Kidney (tissue), 14 donors: Measurements from ENCODE around the gene MORC3. TPM values are rescaled to one million over a fixed set of nuclear protein-coding genes. Genes with fewer than 3 reads are reported as not detected.
A peak's percentile ranks its signal among the peaks of the same experiment; 100 is the strongest.
"Not testable (repeated sequence)": the region's sequence is repeated elsewhere in the genome, so short reads cannot be mapped to it uniquely, and the experiment has no call there.

Experiments used
- DNase-seq, 5 donors: peaks; one replicate each; pipeline ENCODE4 v3.0.0-alpha.2; 2013 to 2020
- FAIRE-seq: peaks from 2 replicates; lab custom pipeline; 2012; peaks lifted over from hg19 to GRCh38; lab: Jason Lieb, UNC
- H3K27ac ChIP-seq, 2 donors: one replicate each; pipeline ENCODE4 v1.7.0; 2013; ENCODE audit warnings: low read depth in 2 of 2, low read length in 2 of 2, inconsistent platforms in 1 of 2
- H3K27me3 ChIP-seq: one replicate; pipeline ENCODE4 v1.7.1; 2013; ENCODE audit warnings: low read length, inconsistent platforms; ENCODE audit not compliant: control insufficient read depth, insufficient read depth
- H3K36me3 ChIP-seq, 3 donors: one replicate each; pipeline versions ENCODE4 v1.7.0 to v1.7.1; 2013; ENCODE audit warnings: low read length in 3 of 3, control low read depth in 1 of 3, inconsistent platforms in 1 of 3; ENCODE audit not compliant: insufficient read depth in 3 of 3, control insufficient read depth in 2 of 3
- H3K4me1 ChIP-seq, 3 donors: one replicate each; pipeline versions ENCODE4 v1.7.0 to v1.7.1; 2013; ENCODE audit warnings: low read length in 3 of 3, inconsistent platforms in 1 of 3, low read depth in 1 of 3; ENCODE audit not compliant: control insufficient read depth in 2 of 3, insufficient read depth in 2 of 3
- H3K4me3 ChIP-seq, 3 donors: one replicate each; pipeline versions ENCODE4 v1.7.0 to v1.8.1; 2013; ENCODE audit warnings: low read length in 3 of 3, control low read depth in 1 of 3, inconsistent platforms in 1 of 3
- H3K9ac ChIP-seq, 3 donors: one replicate each; pipeline versions ENCODE4 v1.7.0 to v1.7.1; 2013; ENCODE audit warnings: low read length in 3 of 3, control low read depth in 1 of 3, inconsistent platforms in 1 of 3
- H3K9me3 ChIP-seq, 3 donors: one replicate each; pipeline versions ENCODE4 v1.7.0 to v1.7.1; 2013; ENCODE audit warnings: low read length in 3 of 3, control low read depth in 1 of 3, inconsistent platforms in 1 of 3; ENCODE audit not compliant: control insufficient read depth in 2 of 3, insufficient read depth in 1 of 3
- CTCF ChIP-seq: IDR thresholded peaks from 3 replicates; pipeline ENCODE4 v1.5.1; 2012; ENCODE audit warnings: mild to moderate bottlenecking, moderate library complexity, borderline replicate concordance; ENCODE audit not compliant: insufficient read depth; ENCODE audit errors: extremely low read depth
- intact Hi-C: fragments of 100-400 bp; cut with DNase I; formaldehyde crosslinking; loops from one replicate; pipeline ENCODE4 v1.11.1; 2022
- polyA plus RNA-seq: library from polyadenylated mRNA; stranded (reverse); fragments of 350-450 nt; fragmentation: Illumina TruSeq; extraction: RNeasy Lipid Tissue Mini Kit (QIAGEN cat#74804); gene quantifications from one replicate; pipeline ENCODE4 v1.2.3, GENCODE V29; 2014; ENCODE audit warnings: low read depth, low replicate concordance; ENCODE audit not compliant: insufficient read depth
- total RNA-seq: library from RNA; stranded (reverse); fragmentation: NEBNext Ultra II Directional; extraction: Animal tissue kit (Norgen Biotek cat#: 25700); gene quantifications from one replicate; pipeline ENCODE4 v1.2.1, GENCODE V29; 2021
- donor health status: control.
- donor health status: control.
- donor health status: control.
- donor health status: control.
- donor health status: control.
- donor health status: DM: yes; HTN: yes; CAD: no.
- donor health status: Normal renal cell carcinoma (clear cell type).

MORC3 gene
- total and polyA plus RNA-seq, 2 donors from 2014 or later: 6.6 to 32.4 TPM

GRCh38 chr21:36379251-36379650 is 59.3 kb downstream of the MORC3 start:
- intact Hi-C loops: no loop called here
- H3K27me3 ChIP-seq: no peaks in the 10 kb centered on the region
- FAIRE-seq: no peak
- no peaks in the 10 kb centered on the region for H3K9me3 ChIP-seq
- no peak for TF ChIP-seq CTCF
- H3K9ac ChIP-seq: no peak overlapping the region
- peaks cover 0 to 2% (median 0%) of the 10 kb centered on the region in 3 donors for H3K4me1 ChIP-seq
- no peak overlapping the region for H3K27ac ChIP-seq
- no peak overlapping the region for H3K4me3 ChIP-seq
- H3K36me3 ChIP-seq: peaks cover 0 to 4% (median 2%) of the 10 kb centered on the region in 3 donors
- peak in 1 of 5 donors; percentile 30 for DNase-seq

DNA sequence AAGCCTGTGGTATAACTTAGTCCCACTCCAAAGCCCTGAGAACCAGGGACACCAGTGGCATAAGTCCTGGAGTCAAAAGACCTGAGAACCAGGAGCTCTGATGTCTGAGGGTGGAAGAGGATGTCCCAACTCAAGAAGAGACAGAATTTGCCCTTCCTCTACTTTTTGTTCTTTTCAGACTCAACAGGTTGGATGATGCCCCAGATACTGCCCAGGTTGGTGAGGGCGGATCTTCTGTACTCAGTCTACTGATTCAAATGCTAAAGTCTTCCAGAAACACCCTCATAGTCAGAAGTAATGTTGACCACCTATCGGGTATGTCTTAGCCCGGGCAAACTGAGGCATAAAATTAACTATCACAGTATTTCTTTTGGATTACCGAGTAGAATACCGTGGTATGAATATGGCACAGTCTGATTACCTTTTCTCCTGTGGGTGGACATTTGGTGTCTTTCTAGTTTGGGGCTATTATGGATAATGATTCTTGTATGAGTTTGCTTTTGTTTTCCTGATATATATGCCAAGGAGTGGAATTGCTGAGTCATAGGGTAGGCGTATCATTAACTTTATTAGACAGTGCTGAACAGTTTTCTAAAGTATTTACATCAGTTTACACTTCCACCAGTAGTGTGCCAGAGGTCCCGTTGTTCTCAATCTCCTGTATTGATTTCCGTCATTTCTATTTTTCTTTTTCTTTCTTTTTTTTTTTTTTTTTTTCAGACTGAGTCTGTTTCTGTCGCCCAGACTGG is 62.0 kb downstream of the MORC3 start:
- H3K9me3 ChIP-seq: no peaks in the 10 kb centered on the region
- H3K9ac ChIP-seq: no peak overlapping the region
- no peak overlapping the region for H3K4me3 ChIP-seq
- TF ChIP-seq CTCF: no peak
- H3K4me1 ChIP-seq: peaks cover 0 to 2% (median 0%) of the 10 kb centered on the region in 3 donors
- peaks cover 0 to 2% (median 2%) of the 10 kb centered on the region in 3 donors for H3K36me3 ChIP-seq
- DNase-seq (no peak), FAIRE-seq (no peak)
- no peaks in the 10 kb centered on the region for H3K27me3 ChIP-seq
- no peak overlapping the region for H3K27ac ChIP-seq
- intact Hi-C loops: no loop called here

DNA sequence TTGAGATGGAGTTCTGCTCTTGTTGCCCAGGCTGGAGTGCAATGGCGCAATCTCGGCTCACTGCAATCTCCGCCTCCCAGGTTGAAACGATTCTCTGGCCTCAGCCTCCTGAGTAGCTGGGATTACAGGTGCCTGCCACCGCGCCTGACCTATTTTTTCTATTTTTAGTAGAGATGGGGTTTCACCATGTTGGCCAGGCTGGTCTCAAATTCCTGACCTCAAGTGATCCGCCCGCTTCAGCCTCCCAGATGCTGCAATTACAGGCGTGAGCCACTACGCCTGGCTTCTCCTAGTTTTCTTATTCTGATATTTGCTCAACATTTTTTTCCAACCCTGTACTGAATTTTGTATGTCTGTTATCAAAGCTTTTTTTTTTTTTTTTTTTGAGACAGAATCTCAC is 62.7 kb downstream of the MORC3 start:
- H3K36me3 ChIP-seq, FAIRE-seq, H3K9me3 ChIP-seq, H3K4me3 ChIP-seq, H3K9ac ChIP-seq, H3K4me1 ChIP-seq, H3K27ac ChIP-seq, intact Hi-C loops, H3K27me3 ChIP-seq, DNase-seq: not testable (repeated sequence)

DNA sequence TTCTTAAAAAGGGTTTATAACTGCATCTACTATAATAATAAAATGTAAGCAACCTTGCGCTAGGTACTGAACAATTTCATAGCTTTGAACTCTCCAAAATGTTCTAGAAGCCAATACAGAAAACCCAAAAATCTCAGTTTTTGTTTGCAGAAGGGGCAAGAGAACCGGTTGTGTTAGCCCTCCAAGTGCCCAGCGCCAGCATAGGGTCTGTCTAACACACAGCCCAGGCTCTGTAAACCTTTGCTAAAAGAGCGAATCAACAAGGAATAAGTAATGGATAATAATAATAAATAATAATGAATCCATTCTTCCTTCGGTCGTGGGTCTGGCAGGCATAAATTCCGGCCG is 64.9 kb downstream of the MORC3 start:
- H3K9ac ChIP-seq: no peak overlapping the region
- no peak for FAIRE-seq
- H3K27me3 ChIP-seq: no peaks in the 10 kb centered on the region
- intact Hi-C loops: no loop called here
- H3K36me3 ChIP-seq: no peaks in the 10 kb centered on the region
- TF ChIP-seq CTCF: no peak
- H3K27ac ChIP-seq: no peak overlapping the region
- peak overlapping the region in 2 of 3 donors; percentile 46 to 53 for H3K4me3 ChIP-seq
- no peaks in the 10 kb centered on the region for H3K9me3 ChIP-seq
- no peaks in the 10 kb centered on the region for H3K4me1 ChIP-seq
- DNase-seq: no peak
